ENCODE results near the gene RAB33B.
"Not testable (repeated sequence)": the region's sequence is repeated elsewhere in the genome, so short reads cannot be mapped to it uniquely, and the experiment has no call there.

The RAB33B gene

DNA sequence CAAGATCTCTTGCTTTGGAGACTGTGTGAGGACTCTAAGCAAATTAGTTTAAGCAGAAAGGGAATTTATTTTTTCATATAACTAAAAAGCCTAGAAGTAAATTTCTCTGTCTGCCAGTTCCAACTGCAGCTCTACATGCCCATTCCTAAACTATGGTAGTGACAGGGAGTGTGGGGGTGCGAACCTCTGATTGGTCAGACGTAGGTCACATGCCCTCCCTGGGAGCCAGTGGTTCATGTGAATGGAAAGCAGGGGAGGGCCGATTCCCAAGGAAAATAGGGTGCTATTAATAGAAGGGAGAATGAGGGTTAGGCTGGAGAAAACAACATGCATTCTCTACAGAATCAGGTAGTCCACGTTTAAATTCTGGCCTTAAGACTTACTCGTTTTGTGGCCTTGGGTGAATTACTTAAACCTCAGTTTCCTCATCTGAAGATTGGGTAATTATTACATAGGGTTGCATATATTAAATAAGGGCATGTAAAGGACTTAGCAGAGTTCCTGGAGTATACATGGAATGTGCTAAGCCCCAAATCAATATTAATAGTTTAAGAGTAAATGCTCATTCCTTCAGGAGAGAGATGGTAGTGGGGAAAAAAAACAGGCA lies 7.2 kb downstream of the RAB33B start:
- H3K4me1 ChIP-seq (ENCODE audit: control insufficient read depth, insufficient read depth, low read length): no peaks in the 10 kb centered on the region
- H3K27me3 ChIP-seq (ENCODE audit: control insufficient read depth in 1 of 2, insufficient read depth in 2 of 2, low read length in 2 of 2): no peaks in the 10 kb centered on the region
- H3K4me3 ChIP-seq (ENCODE audit: low read length in 2 of 2): no peak overlapping the region
- H3K36me3 ChIP-seq (ENCODE audit: control insufficient read depth in 2 of 2, insufficient read depth in 2 of 2, low read length in 2 of 2): no peaks in the 10 kb centered on the region
- no peaks in the 10 kb centered on the region for H3K9me3 ChIP-seq (ENCODE audit: control insufficient read depth in 2 of 2, low read length in 2 of 2)
- H3K27ac ChIP-seq (ENCODE audit: low read length): no peak overlapping the region
- no peak overlapping the region for H3K9ac ChIP-seq (ENCODE audit: low read length in 2 of 2)

DNA sequence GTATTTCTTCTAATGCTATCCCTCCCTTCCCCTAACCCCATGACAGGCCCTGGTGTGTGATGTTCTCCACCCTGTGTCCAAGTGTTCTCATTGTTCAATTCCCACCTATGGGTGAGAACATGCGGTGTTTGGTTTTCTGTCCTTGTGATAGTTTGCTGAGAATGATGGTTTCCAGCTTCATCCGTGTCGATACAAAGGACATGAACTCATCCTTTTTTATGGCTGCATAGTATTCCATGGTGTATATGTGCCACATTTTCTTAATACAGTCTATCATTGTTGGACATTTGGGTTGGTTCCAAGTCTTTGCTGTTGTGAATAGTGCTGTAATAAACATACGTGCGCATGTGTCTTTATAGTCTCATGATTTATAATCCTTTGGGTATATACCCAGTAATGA lies 10.6 kb downstream of the RAB33B start:
- H3K4me1 ChIP-seq (ENCODE audit: control insufficient read depth, insufficient read depth, low read length); H3K9me3 ChIP-seq (ENCODE audit: control insufficient read depth in 2 of 2, low read length in 2 of 2); H3K36me3 ChIP-seq (ENCODE audit: control insufficient read depth in 2 of 2, insufficient read depth in 2 of 2, low read length in 2 of 2); H3K27ac ChIP-seq (ENCODE audit: low read length); H3K4me3 ChIP-seq (ENCODE audit: low read length in 2 of 2); H3K9ac ChIP-seq (ENCODE audit: low read length in 2 of 2); H3K27me3 ChIP-seq (ENCODE audit: control insufficient read depth in 1 of 2, insufficient read depth in 2 of 2, low read length in 2 of 2): not testable (repeated sequence)

DNA sequence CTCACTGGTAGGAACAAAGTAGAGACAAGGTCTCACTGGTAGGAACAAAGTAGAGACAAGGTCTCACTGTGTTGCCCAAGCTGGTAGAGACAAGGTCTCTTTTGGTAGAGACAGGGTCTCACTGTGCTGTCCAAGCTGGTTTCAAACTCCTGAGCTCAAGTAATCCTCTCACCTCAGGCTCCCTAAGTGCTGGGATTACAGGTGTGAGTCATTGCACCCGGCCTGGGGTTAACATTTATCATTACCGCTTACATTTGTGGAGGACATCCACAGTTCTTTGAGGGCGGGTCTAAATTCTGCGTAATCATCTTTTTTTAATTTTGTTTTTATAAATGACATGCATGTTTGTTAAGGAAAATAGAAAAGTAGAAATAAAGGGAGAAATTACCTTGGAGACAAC lies 12.0 kb downstream of the RAB33B start:
- no peaks in the 10 kb centered on the region for H3K36me3 ChIP-seq (ENCODE audit: control insufficient read depth in 2 of 2, insufficient read depth in 2 of 2, low read length in 2 of 2)
- H3K9me3 ChIP-seq (ENCODE audit: control insufficient read depth in 2 of 2, low read length in 2 of 2): no peaks in the 10 kb centered on the region
- no peaks in the 10 kb centered on the region for H3K4me1 ChIP-seq (ENCODE audit: control insufficient read depth, insufficient read depth, low read length)
- H3K27ac ChIP-seq (ENCODE audit: low read length): no peak overlapping the region
- H3K9ac ChIP-seq (ENCODE audit: low read length in 2 of 2): no peak overlapping the region
- no peak overlapping the region for H3K4me3 ChIP-seq (ENCODE audit: low read length in 2 of 2)
- H3K27me3 ChIP-seq (ENCODE audit: control insufficient read depth in 1 of 2, insufficient read depth in 2 of 2, low read length in 2 of 2): no peaks in the 10 kb centered on the region

DNA sequence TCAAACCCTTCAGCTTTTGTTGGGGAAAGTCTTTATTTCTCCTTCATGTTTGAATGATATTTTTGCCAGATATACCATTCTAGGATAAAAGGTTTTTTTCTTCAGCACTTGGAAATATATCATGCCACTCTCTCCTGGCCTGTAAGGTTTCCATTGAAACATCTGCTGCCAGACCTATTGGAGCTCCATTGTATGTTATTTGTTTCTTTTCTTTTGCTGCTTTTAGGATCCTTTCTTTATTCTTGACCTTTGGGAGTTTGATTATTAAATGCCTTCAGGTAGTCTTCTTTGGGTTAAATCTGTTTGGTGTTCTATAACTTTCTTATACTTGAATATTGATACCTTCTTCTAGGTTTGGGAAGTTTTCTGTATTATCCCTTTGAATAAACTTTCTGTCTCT lies 14.8 kb downstream of the RAB33B start:
- not testable (repeated sequence) for H3K9me3 ChIP-seq (ENCODE audit: control insufficient read depth in 2 of 2, low read length in 2 of 2); H3K27ac ChIP-seq (ENCODE audit: low read length); H3K9ac ChIP-seq (ENCODE audit: low read length in 2 of 2); H3K4me3 ChIP-seq (ENCODE audit: low read length in 2 of 2); H3K4me1 ChIP-seq (ENCODE audit: control insufficient read depth, insufficient read depth, low read length); H3K27me3 ChIP-seq (ENCODE audit: control insufficient read depth in 1 of 2, insufficient read depth in 2 of 2, low read length in 2 of 2)
- peaks cover 9 to 10% of the 10 kb centered on the region in 2 donors for H3K36me3 ChIP-seq (ENCODE audit: control insufficient read depth in 2 of 2, insufficient read depth in 2 of 2, low read length in 2 of 2)

GRCh38 chr4:139469216-139469615 lies 15.3 kb downstream of the RAB33B start:
- Histone ChIP-seq H3K36me3 (ENCODE audit: control insufficient read depth in 2 of 2, insufficient read depth in 2 of 2, low read length in 2 of 2) (peaks cover 9 to 10% of the 10 kb centered on the region in 2 donors), H3K4me3 (ENCODE audit: low read length in 2 of 2) (no peak overlapping the region), H3K9me3 (ENCODE audit: control insufficient read depth in 2 of 2, low read length in 2 of 2) (no peaks in the 10 kb centered on the region), H3K4me1 (ENCODE audit: control insufficient read depth, insufficient read depth, low read length) (no peaks in the 10 kb centered on the region), H3K9ac (ENCODE audit: low read length in 2 of 2) (no peak overlapping the region), H3K27ac (ENCODE audit: low read length) (no peak overlapping the region), H3K27me3 (ENCODE audit: control insufficient read depth in 1 of 2, insufficient read depth in 2 of 2, low read length in 2 of 2) (no peaks in the 10 kb centered on the region)

- Histone ChIP-seq H3K36me3 (ENCODE audit: control insufficient read depth in 2 of 2, insufficient read depth in 2 of 2, low read length in 2 of 2) (peaks cover 9 to 10% of the 10 kb centered on the region in 2 donors), H3K4me3 (ENCODE audit: low read length in 2 of 2) (no peak overlapping the region), H3K9ac (ENCODE audit: low read length in 2 of 2) (no peak overlapping the region), H3K9me3 (ENCODE audit: control insufficient read depth in 2 of 2, low read length in 2 of 2) (no peaks in the 10 kb centered on the region), H3K27me3 (ENCODE audit: control insufficient read depth in 1 of 2, insufficient read depth in 2 of 2, low read length in 2 of 2) (no peaks in the 10 kb centered on the region), H3K27ac (ENCODE audit: low read length) (no peak overlapping the region), H3K4me1 (ENCODE audit: control insufficient read depth, insufficient read depth, low read length) (no peaks in the 10 kb centered on the region)
These were observed 15.9 kb downstream of the RAB33B start for GRCh38 chr4:139469869-139470268.

DNA sequence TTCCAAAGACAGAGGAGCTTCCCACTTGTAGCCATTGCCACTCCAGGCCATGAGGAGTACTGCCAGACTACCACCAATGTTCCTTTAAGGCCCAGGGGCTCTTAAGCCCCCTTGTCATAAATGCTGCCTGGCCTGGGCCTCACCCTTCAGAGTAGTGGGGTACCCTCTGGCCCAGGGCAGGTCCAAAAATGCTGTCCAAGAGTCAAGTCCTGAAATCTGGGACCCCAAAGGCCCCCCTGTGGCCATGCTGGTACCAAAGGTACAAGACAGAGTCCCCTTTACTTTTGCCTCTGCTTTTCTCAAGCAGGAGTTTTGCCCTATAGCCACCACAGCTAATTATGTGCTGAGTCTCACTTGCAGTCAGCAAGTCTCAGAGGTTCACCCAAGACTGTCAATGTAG lies 16.4 kb downstream of the RAB33B start:
- no peak overlapping the region for H3K27ac ChIP-seq (ENCODE audit: low read length)
- H3K36me3 ChIP-seq (ENCODE audit: control insufficient read depth in 2 of 2, insufficient read depth in 2 of 2, low read length in 2 of 2): peaks cover 9 to 10% of the 10 kb centered on the region in 2 donors
- H3K9ac ChIP-seq (ENCODE audit: low read length in 2 of 2): no peak overlapping the region
- no peaks in the 10 kb centered on the region for H3K27me3 ChIP-seq (ENCODE audit: control insufficient read depth in 1 of 2, insufficient read depth in 2 of 2, low read length in 2 of 2)
- H3K9me3 ChIP-seq (ENCODE audit: control insufficient read depth in 2 of 2, low read length in 2 of 2): no peaks in the 10 kb centered on the region
- H3K4me3 ChIP-seq (ENCODE audit: low read length in 2 of 2): no peak overlapping the region
- no peaks in the 10 kb centered on the region for H3K4me1 ChIP-seq (ENCODE audit: control insufficient read depth, insufficient read depth, low read length)

DNA sequence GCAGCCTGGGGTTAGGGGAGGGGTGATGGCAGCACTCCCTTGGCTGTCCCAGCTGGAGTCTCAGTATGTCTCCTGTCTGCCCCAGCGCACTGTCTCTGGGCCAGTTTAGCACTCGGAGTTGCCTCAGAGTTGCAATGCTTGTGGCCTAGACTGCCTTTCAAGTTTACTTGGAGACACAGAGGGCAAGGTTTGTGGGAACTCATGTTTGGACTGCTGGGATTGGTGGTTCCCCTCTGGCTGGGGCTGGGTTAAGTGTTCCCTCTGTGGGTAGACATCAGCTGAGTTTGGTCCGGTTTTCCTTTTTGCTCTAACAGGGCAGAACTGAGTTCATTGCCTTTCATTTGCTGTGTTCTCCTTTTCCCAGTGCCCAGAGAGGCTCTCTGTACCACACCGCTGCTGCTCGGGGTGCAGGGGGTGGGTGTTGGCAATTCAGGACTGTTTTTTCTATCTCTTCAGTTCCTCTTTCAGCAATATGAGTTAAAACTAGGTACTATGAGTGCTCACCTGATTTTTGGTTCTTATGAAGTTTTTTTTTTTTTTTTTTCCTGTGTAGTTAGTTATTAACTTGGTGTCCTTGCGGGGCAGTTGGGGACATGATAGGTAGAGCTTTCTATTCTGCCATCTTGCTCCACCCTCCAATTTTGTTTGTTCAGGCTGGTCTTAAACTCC lies 17.2 kb downstream of the RAB33B start:
- no peaks in the 10 kb centered on the region for H3K27me3 ChIP-seq (ENCODE audit: control insufficient read depth in 1 of 2, insufficient read depth in 2 of 2, low read length in 2 of 2)
- no peak overlapping the region for H3K4me3 ChIP-seq (ENCODE audit: low read length in 2 of 2)
- H3K27ac ChIP-seq (ENCODE audit: low read length): no peak overlapping the region
- H3K36me3 ChIP-seq (ENCODE audit: control insufficient read depth in 2 of 2, insufficient read depth in 2 of 2, low read length in 2 of 2): peaks cover 9 to 10% of the 10 kb centered on the region in 2 donors
- no peaks in the 10 kb centered on the region for H3K9me3 ChIP-seq (ENCODE audit: control insufficient read depth in 2 of 2, low read length in 2 of 2)
- H3K9ac ChIP-seq (ENCODE audit: low read length in 2 of 2): no peak overlapping the region
- H3K4me1 ChIP-seq (ENCODE audit: control insufficient read depth, insufficient read depth, low read length): no peaks in the 10 kb centered on the region

DNA sequence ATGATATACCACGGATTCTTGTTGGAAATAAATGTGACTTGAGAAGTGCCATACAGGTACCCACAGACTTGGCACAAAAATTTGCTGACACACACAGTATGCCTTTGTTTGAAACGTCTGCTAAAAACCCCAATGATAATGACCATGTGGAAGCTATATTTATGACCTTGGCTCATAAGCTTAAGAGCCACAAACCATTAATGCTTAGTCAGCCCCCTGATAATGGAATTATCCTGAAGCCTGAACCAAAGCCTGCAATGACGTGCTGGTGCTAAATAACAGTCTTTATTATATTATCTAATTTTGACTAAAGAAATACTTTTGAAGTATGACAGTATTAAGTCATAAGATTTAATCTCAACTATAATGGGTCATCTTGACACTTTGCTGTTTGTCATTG lies 18.9 kb downstream of the RAB33B start:
- Histone ChIP-seq H3K4me3 (ENCODE audit: low read length in 2 of 2) (no peak overlapping the region), H3K4me1 (ENCODE audit: control insufficient read depth, insufficient read depth, low read length) (no peaks in the 10 kb centered on the region), H3K27me3 (ENCODE audit: control insufficient read depth in 1 of 2, insufficient read depth in 2 of 2, low read length in 2 of 2) (no peaks in the 10 kb centered on the region), H3K9ac (ENCODE audit: low read length in 2 of 2) (no peak overlapping the region), H3K27ac (ENCODE audit: low read length) (no peak overlapping the region), H3K9me3 (ENCODE audit: control insufficient read depth in 2 of 2, low read length in 2 of 2) (no peaks in the 10 kb centered on the region), H3K36me3 (ENCODE audit: control insufficient read depth in 2 of 2, insufficient read depth in 2 of 2, low read length in 2 of 2) (peaks cover 9 to 10% of the 10 kb centered on the region in 2 donors)

DNA sequence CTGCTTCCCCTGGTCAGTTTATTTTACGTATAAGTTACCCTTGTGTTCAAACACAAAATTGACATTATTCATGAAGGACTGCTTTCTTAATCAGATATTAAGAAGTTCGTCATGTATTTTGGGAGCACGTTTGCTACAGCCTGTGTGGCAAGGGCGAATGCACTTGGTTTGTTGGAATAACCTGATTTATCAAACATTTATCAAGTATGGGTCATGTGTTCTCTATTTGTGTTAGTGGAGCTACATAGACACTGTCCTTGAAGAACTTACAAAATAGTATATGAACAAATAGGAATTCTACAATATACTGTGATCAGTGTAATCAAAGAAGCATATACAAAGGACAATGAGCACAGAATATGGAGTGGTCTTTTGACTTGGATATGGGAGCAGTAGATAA lies 22.4 kb downstream of the RAB33B start:
- no peaks in the 10 kb centered on the region for H3K9me3 ChIP-seq (ENCODE audit: control insufficient read depth in 2 of 2, low read length in 2 of 2)
- H3K27me3 ChIP-seq (ENCODE audit: control insufficient read depth in 1 of 2, insufficient read depth in 2 of 2, low read length in 2 of 2): no peaks in the 10 kb centered on the region
- no peak overlapping the region for H3K4me3 ChIP-seq (ENCODE audit: low read length in 2 of 2)
- H3K36me3 ChIP-seq (ENCODE audit: control insufficient read depth in 2 of 2, insufficient read depth in 2 of 2, low read length in 2 of 2): peaks cover 9 to 10% of the 10 kb centered on the region in 2 donors
- no peaks in the 10 kb centered on the region for H3K4me1 ChIP-seq (ENCODE audit: control insufficient read depth, insufficient read depth, low read length)
- H3K27ac ChIP-seq (ENCODE audit: low read length): no peak overlapping the region
- H3K9ac ChIP-seq (ENCODE audit: low read length in 2 of 2): no peak overlapping the region

DNA sequence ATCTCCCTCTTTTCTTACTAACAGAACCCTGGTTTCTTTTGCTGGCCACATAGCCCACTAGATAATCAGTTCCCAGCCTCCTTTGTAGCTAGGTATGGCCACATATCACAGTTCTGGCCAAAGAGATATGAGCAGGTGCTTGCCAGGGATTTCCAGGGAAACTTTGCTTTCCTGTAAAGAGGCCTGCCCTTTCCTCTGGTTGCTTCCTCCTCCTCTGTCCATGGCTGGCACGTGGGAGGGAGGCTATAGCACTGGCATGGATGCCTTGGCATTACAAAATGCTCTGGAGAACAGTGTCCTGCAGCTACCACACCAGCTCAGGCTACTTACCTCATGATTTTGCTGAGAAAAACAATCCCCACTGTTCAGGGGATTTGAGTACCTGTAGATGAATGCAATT lies 27.5 kb downstream of the RAB33B start:
- Histone ChIP-seq H3K27ac (ENCODE audit: low read length) (no peak overlapping the region), H3K4me1 (ENCODE audit: control insufficient read depth, insufficient read depth, low read length) (no peaks in the 10 kb centered on the region), H3K27me3 (ENCODE audit: control insufficient read depth in 1 of 2, insufficient read depth in 2 of 2, low read length in 2 of 2) (no peaks in the 10 kb centered on the region), H3K36me3 (ENCODE audit: control insufficient read depth in 2 of 2, insufficient read depth in 2 of 2, low read length in 2 of 2) (no peaks in the 10 kb centered on the region), H3K9ac (ENCODE audit: low read length in 2 of 2) (no peak overlapping the region), H3K9me3 (ENCODE audit: control insufficient read depth in 2 of 2, low read length in 2 of 2) (no peaks in the 10 kb centered on the region), H3K4me3 (ENCODE audit: low read length in 2 of 2) (no peak overlapping the region)
